Amniotic epithelial cell (primary cell): ENCODE results near the gene C1QTNF8.

ENCODE experiments used
- DNase-seq: peaks from one replicate; pipeline ENCODE4 v3.0.0-alpha.2; 2010; ENCODE audit warnings: low read depth

The C1QTNF8 gene

DNA sequence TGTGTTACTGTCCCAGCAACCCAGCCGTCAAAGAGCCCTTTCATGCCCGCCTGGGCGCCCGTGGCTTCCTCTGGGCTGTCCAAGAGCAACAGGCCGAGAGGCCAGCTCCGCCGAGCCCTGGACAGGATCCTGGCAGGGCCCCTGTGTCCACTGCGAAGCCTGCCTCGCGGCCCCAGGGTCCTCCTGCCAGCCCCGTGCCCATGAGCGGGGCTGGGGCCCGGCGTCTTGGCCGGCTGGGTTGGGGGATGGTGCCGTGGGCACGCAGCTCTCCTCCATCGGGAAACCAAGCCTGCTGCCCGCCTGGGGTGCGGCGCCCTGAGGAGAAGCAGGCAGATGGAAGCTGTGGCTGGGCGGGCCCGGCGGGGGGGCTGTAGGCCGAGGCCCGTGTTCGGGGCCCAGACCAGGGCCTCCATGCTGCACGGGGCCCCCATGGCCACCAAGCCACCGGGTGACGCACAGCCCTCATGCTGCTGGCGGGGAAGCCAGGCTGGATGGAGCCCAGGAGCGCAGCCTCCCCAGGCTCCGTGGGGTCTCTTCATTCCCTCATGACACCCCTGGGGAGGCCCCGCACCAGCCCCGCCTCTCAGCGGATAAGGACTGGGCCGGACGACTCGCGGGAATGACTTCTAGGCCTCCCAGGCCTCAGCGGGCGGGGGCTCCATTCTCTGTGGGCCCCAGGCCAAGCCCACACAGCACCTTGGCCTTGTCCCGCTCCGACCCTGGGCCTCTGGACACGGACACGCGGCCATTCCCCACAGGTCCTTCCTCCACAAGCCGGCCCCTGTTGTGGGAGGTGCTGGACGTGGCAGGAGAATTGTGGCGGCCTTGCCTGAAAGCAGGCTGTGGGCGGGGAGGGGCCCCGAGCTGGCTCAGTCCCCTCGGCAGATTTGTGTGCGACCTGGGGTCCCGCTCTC is at the start of gene C1QTNF8:
Gene C1QTNF8 (minus strand): TSS at position 76 of the 914 bp plus-strand sequence. CDS start 1,322 bp downstream, outside the sequence.
- no peak for DNase-seq

DNA sequence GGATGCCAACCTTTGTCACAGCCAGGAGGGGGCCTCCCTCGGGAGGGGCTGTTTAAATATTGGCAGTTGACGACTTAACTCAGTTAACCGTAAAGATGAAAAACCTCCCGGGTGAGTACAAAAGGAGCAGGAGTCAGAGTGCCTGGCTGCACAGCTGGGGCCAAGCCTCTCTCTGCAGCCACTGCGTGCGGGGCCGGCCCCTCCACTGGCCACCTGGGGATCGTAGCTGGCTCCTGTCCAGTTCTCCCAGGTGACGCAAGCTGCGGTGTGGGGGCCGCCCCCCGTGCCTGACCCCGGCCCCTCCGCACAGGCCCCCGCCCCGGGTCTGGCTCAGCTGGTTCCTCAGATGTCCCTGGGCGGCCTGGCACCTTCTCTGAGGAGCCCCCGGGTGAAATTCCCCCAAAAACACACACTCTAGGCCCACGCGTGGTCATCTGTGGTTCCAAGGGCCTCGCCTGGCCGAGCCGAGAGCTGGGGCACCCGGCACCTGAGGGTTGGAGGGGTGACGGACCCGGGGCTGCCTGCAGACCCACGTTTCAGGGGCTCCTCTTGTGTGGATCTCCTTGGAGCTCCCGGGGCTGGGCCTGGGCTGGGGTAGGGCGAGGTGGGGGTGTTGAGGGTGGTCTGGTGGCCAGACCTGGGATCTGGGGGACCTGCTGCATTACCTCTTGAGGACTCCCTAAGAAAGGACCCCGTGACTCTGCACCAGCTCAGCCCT is 49.5 kb upstream of the C1QTNF8 start:
- no peak for DNase-seq

DNA sequence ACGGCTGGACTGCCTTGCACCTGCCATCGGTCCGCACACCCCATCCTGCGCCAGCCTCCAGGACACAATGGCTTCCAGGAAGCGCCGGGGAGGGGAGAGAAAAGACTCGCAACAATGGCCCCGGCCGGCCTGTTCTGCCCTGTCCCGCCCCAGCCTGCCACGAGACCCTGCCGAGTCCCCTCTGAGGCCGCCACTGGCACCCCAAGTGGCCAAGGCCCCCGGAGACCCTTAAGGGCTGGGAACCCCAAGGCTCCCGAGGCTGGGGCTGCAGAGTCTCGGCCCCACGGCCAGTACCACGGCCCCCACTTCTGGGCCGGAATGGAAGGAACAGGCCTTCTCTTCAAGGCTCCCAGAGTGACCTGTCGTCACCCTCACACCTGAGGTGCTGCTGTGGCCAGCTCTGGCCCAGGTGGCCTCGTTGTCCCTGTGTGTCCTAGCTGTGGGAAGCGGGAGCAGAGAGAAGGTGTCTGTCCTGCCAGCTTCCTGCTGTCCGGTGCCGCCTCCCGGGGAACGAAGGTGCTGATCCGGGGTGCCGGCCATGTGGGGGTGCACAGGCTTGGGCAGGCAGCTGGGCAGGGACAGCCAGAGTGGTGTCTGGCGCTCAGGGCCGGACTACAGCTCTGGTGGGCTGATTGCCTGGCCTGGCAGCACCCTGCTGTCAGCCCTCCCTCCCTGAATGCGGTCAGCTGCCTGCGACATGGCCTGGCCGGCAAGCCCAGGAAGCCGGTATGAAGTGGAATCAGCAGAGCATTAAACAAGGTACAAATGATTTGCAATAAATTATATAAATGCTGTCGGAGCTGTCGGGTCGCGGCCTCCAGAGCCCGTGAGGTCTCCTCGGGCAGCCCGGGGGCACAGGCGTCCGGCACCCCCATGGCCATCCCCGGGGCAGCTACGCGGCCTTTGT is 48.7 kb upstream of the C1QTNF8 start:
- DNase-seq = no peak

GRCh38 chr16:1143761-1144450 is 47.9 kb upstream of the C1QTNF8 start:
- DNase-seq = no peak

- no peak for DNase-seq
Observed at GRCh38 chr16:1142911-1143310, 46.9 kb upstream of the C1QTNF8 start.

GRCh38 chr16:1141716-1142115 is 45.7 kb upstream of the C1QTNF8 start:
- no peak for DNase-seq

DNA sequence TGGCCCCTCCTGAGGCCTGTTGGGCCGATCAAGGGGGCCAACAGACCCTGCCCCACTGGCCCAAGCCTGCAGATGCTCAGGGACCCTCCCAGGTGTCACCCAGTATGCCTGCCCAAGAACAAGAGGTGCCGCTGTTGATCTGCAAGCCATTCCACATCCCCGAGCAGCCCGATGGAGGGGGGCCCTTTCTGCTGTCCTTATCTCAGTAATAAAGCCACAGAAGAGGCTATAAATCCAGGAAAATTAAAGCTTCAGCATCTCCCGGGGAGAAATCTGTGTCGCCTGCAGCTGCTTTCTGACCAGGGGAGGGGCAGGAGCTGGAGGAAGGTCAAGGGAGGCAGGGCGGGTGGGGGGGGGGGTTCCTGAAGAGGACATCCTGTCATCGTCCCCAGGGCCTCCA is 45.1 kb upstream of the C1QTNF8 start:
- DNase-seq = no peak

GRCh38 chr16:1140582-1141162 is 44.6 kb upstream of the C1QTNF8 start:
- DNase-seq = no peak

GRCh38 chr16:1137604-1138003 is 41.6 kb upstream of the C1QTNF8 start:
- DNase-seq = no peak

- DNase-seq = no peak
Observed at GRCh38 chr16:1135459-1135825, 39.4 kb upstream of the C1QTNF8 start.

DNA sequence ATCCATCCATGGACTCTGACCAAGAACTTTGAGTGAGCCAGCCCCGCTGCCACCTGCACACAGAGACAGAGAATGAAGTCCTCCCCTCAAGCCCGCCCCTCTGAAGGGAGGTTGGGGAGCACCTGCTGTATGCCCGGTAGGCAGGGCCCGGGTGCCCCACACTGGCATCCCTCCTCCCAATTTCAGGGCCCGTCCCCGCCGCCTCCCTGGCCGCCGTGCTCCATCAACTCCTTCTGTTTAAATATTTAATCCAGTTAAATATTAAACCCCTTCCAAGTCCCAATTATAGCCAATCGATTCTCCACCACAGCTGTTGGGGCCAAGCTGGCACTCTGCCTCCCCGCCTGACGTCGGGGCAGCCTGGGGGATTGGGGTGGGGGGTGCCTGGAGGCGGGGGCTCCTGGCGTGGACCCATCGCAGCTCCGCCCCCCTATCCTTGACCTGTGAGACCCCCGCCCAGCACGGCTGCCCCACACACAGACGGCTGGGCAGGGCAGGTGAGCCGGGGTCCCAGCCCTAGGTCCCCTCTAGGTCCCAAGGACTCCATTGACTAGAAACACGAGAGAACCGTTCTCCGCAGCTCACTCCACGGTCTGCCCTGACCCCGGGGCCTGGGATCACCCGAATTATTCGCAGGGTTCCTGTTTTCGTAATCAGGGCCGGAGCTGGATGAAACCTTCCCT is 38.9 kb upstream of the C1QTNF8 start:
- no peak for DNase-seq

GRCh38 chr16:1133810-1134520 is 37.9 kb upstream of the C1QTNF8 start:
- no peak for DNase-seq

DNA sequence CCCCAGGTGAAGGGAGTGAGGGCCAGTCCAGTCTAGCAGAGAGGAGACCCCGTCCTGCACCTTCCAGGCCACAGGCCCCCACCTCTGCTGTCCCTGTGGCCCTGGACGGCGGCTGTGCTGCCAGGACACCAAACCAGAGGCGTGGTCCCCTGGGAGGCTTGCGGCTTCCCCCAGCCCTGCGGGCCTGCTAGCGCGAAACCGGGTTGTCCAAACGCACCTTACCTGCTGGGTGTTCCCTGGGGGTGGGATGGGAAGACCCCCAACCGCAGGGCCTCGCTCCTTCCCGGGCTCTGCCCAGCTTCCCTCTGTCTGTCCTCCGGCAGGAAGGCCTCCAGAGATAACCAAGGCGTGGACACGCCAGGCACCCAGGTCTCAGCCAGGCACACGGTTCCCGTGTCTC is 37.2 kb upstream of the C1QTNF8 start:
- no peak for DNase-seq

- DNase-seq = no peak
Observed at GRCh38 chr16:1132431-1132830, 36.4 kb upstream of the C1QTNF8 start.

DNA sequence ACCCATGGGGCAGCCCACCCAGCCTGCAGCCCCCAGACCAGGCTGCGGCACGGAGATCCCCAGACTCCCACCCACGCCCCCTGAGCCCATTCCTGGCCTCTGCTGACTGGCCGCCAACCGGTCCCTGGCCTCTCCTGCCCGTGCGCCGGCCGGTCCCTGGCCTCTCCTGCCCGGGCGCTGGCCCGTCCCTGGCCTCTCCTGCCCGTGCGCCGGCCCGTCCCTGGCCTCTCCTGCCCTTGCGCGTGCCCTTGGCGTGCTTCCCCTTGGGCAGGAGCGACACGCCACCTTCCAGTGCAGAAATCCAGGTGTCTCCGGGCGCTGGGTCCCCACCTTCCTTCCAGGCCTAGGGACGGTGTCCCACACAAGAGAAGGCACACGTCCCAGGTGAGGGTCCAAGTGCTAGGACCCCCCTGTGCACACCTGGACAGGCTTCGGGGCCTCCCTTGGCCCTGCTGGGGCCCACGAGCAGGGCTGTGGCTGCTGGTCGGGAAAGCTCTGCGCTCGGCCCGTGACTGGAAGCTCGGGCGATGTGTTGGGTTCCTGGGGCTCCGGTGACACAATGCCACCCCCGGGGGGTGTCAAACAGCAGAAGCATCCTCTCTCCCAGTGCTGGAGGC is 35.4 kb upstream of the C1QTNF8 start:
- no peak for DNase-seq

- DNase-seq = no peak
Observed at GRCh38 chr16:1130382-1130781, 34.3 kb upstream of the C1QTNF8 start.

- no peak for DNase-seq
Observed at GRCh38 chr16:1129106-1129960, 33.3 kb upstream of the C1QTNF8 start.

DNA sequence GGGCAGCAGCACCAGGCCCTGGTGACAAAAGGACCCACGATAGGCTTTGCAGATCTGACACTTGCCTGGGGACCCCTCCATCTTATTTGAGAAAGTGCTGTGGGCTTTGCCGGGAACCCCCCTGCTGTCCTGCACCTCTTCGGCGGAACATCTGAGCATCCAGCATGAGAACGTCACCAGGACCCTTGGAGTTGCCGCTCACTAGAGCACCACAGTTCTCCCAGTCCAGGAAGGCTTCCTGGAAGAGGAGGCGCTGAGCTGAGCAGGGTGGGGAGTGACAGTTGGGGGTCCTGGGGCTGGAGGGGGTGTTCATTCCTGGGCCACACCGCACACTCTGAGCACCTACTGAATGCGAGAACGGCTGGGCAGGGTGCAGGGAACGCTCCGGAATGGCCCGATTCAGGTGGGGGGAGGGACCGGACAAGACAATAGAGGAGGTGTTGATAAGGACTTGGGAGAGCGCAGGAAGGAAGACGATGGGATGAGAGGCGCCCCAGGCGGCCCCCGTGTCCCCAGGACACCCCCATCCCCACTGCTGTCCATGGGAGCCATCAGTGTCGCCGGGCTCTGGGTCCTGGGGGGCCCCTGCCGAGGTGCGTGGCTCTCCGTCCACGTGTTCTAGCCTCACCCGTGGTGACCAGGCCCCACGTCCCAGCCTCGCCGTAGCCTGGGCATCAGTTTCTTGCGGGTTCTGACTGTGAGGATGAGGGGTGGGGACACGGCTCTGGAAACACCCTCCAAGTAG is 32.1 kb upstream of the C1QTNF8 start:
- no peak for DNase-seq
